NB4 (cell line): Measurements from ENCODE around the gene RNFT1.
"Not testable (repeated sequence)": the region's sequence is repeated elsewhere in the genome, so short reads cannot be mapped to it uniquely, and the experiment has no call there.

ENCODE experiments used
- CTCF ChIP-seq: IDR thresholded peaks from one replicate; pipeline ENCODE4 v1.5.1; 2012; ENCODE audit warnings: low read depth, low read length
- MAX ChIP-seq: IDR thresholded peaks from 2 replicates; pipeline ENCODE4 v1.6.1; 2011; ENCODE audit warnings: low read depth, low read length
- MYC ChIP-seq: IDR thresholded peaks from 2 replicates; pipeline ENCODE4 v1.6.1; 2011; ENCODE audit warnings: low read depth, low read length
- POLR2A ChIP-seq: IDR thresholded peaks from 2 replicates; pipeline ENCODE4 v1.6.1; 2011; ENCODE audit warnings: mild to moderate bottlenecking; ENCODE audit not compliant: insufficient read length; ENCODE audit errors: extremely low read depth

- TF ChIP-seq POLR2A, CTCF, MAX, MYC: not testable (repeated sequence)
These were observed 33.8 kb downstream of the RNFT1 start for GRCh38 chr17:59930768-59931167.
